MM.1S (cell line): ENCODE measurements around the gene P3H1.

Experiments used
- DNase-seq: peaks from one replicate; pipeline ENCODE4 v3.0.0-alpha.2; 2015
- H2AFZ ChIP-seq: fragments of 300-600 bp; sonication (generic); 2 replicates; pipeline ENCODE4 v1.6.0; 2016; ENCODE audit warnings: antibody characterized with exemption, low read length
- H3F3A ChIP-seq: fragments of 300-600 bp; sonication (generic); 2 replicates; pipeline ENCODE4 v1.6.1; 2016; ENCODE audit warnings: mild to moderate bottlenecking, antibody characterized with exemption, low read length, moderate library complexity, mixed read lengths; ENCODE audit not compliant: insufficient read depth
- H3K27ac ChIP-seq: fragments of 300-600 bp; sonication (generic); 2 replicates; pipeline ENCODE4 v1.5.1; 2016; ENCODE audit warnings: mild to moderate bottlenecking, low read length
- H3K27me3 ChIP-seq: fragments of 300-600 bp; sonication (generic); replicated peaks from 2 replicates; pipeline ENCODE4 v1.6.0; 2016; ENCODE audit warnings: low read length; ENCODE audit not compliant: insufficient read depth
- H3K36me3 ChIP-seq: fragments of 300-600 bp; sonication (generic); replicated peaks from 2 replicates; pipeline ENCODE4 v1.6.1; 2016; ENCODE audit warnings: mild to moderate bottlenecking, low read length, mixed read lengths; ENCODE audit not compliant: insufficient read depth
- H3K4me1 ChIP-seq: fragments of 300-600 bp; sonication (generic); 2 replicates; pipeline ENCODE4 v1.6.1; 2016; ENCODE audit warnings: low read length, mixed read lengths
- H3K4me2 ChIP-seq: fragments of 300-600 bp; sonication (generic); 2 replicates; pipeline ENCODE4 v1.6.0; 2016; ENCODE audit warnings: low read depth, low read length
- H3K4me3 ChIP-seq: fragments of 300-600 bp; sonication (generic); 2 replicates; pipeline ENCODE4 v1.5.1; 2016; ENCODE audit warnings: low read length, mixed read lengths
- H3K79me2 ChIP-seq: fragments of 300-600 bp; sonication (generic); 2 replicates; pipeline ENCODE4 v1.6.1; 2016; ENCODE audit warnings: mixed run types, low read length, mixed read lengths
- H3K9ac ChIP-seq: fragments of 300-600 bp; sonication (generic); 2 replicates; pipeline ENCODE4 v1.6.1; 2016; ENCODE audit warnings: low read length, mixed read lengths
- H3K9me2 ChIP-seq: fragments of 300-600 bp; sonication (generic); replicated peaks from 2 replicates; pipeline ENCODE4 v1.6.1; 2016; ENCODE audit warnings: mild to moderate bottlenecking, low read length, mixed read lengths; ENCODE audit not compliant: insufficient read depth
- H3K9me3 ChIP-seq: fragments of 300-600 bp; sonication (generic); replicated peaks from 2 replicates; pipeline ENCODE4 v1.6.1; 2016; ENCODE audit warnings: mild to moderate bottlenecking, low read length, mixed read lengths; ENCODE audit not compliant: insufficient read depth
- H4K20me1 ChIP-seq: fragments of 300-600 bp; sonication (generic); 2 replicates; pipeline ENCODE4 v1.6.1; 2016; ENCODE audit warnings: mild to moderate bottlenecking, low read length, moderate library complexity, mixed read lengths; ENCODE audit not compliant: insufficient read depth
- EZH2 ChIP-seq: fragments of 300-600 bp; sonication (generic); optimal IDR thresholded peaks from 2 replicates; pipeline ENCODE3; 2017; ENCODE audit warnings: low read depth, mild to moderate bottlenecking, antibody characterized with exemption, low read length, mixed read lengths
- EZH2phosphoT487 ChIP-seq: fragments of 300-600 bp; sonication (generic); IDR thresholded peaks from 2 replicates; pipeline ENCODE4 v1.6.1; 2018; ENCODE audit warnings: antibody characterized with exemption, low read length
- TF ChIP-seq, protein P1 (sequence below): fragments of 300-600 bp; sonication (generic); IDR thresholded peaks from 2 replicates; pipeline ENCODE4 v1.5.1; 2016; ENCODE audit warnings: antibody characterized with exemption, low read length, mixed read lengths

The P3H1 gene

DNA sequence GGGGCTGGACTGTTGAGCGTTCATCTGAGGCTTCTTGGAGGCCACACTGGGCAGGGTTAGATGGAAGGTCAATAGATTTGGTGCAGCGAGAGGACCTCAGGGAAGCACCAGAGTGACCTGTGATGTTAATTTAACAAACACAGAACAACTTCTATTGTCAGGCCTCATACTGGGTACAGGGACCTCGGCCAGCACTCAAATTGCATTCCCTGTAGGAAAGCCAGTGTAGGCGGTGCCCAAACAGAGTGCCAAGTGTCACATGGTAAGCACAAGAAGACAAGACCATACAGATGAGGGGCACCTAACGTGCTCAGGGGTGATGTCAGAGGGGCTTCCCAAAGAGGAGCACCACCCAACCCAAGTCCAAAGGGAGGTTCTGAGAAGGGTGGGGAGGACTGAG, 19.3 kb upstream of the P3H1 start:
- TF ChIP-seq EZH2: no peak
- TF ChIP-seq, protein P1, sequence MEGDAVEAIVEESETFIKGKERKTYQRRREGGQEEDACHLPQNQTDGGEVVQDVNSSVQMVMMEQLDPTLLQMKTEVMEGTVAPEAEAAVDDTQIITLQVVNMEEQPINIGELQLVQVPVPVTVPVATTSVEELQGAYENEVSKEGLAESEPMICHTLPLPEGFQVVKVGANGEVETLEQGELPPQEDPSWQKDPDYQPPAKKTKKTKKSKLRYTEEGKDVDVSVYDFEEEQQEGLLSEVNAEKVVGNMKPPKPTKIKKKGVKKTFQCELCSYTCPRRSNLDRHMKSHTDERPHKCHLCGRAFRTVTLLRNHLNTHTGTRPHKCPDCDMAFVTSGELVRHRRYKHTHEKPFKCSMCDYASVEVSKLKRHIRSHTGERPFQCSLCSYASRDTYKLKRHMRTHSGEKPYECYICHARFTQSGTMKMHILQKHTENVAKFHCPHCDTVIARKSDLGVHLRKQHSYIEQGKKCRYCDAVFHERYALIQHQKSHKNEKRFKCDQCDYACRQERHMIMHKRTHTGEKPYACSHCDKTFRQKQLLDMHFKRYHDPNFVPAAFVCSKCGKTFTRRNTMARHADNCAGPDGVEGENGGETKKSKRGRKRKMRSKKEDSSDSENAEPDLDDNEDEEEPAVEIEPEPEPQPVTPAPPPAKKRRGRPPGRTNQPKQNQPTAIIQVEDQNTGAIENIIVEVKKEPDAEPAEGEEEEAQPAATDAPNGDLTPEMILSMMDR: no peak
- TF ChIP-seq EZH2phosphoT487: no peak
- no peaks in the 10 kb centered on the region for H4K20me1 ChIP-seq
- no peaks in the 10 kb centered on the region for H3K4me1 ChIP-seq
- no peak overlapping the region for H2AFZ ChIP-seq
- no peaks in the 10 kb centered on the region for H3F3A ChIP-seq
- H3K36me3 ChIP-seq: no peaks in the 10 kb centered on the region; the same call in 1 of the 2 replicates
- H3K9me2 ChIP-seq: no peaks in the 10 kb centered on the region
- no peaks in the 10 kb centered on the region for H3K79me2 ChIP-seq
- no peak overlapping the region for H3K9ac ChIP-seq
- H3K4me2 ChIP-seq: no peak overlapping the region
- H3K27me3 ChIP-seq: no peaks in the 10 kb centered on the region
- H3K27ac ChIP-seq: no peak overlapping the region
- no peak overlapping the region for H3K4me3 ChIP-seq
- H3K9me3 ChIP-seq: no peaks in the 10 kb centered on the region
- DNase-seq: no peak

DNA sequence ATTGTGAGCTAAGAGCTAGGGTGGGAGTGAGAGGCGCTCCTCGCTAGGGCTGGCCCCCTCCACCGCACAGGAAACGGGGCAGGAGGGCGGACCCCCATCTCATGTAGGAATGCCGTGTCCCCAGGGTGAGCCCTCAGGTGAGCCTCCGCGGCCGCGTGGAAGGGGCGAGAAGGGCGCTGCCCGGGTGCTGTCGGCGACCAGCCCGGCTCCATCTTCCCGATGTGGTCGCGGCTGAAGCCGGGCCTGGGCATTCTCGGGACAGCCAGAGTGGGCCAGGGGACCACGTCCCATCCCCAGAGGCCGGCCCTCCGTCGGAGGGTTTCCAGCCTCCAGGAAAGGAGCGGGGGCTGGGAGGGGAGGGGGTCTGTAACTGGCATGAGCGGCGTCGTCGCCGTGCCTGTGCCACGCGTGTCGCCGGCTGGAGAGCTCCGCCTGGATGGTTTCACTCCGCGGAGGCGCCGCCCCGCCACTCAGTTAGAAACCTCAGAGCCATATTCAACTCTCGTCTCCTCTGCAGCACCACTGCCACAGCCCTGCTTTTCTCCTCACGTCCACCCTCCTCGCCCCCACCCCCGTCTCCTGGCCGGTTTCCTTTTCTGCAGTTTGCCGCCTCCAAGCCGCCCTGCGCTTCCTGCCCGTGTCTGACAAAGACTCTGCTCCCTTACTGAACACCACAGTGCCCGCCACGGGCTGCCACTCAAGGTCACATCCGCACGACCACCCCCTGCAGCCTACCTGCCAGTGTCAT, 18.3 kb upstream of the P3H1 start, which contains the start of gene TMEM269:
Gene TMEM269 (plus strand): TSS at position 46 of the 748 bp plus-strand sequence. CDS start 4,903 bp downstream, outside the sequence.
- Histone ChIP-seq H3F3A (no peaks in the 10 kb centered on the region), H2AFZ (no peak within 1 kb of the TSS), H3K4me2 (no peak within 1 kb of the TSS), H4K20me1 (no peaks in the 10 kb centered on the region), H3K4me1 (no peaks in the 10 kb centered on the region), H3K4me3 (no peak within 1 kb of the TSS), H3K27ac (no peak within 1 kb of the TSS), H3K9ac (no peak within 1 kb of the TSS), H3K27me3 (no peaks in the 10 kb centered on the region), H3K9me2 (no peaks in the 10 kb centered on the region), H3K9me3 (no peaks in the 10 kb centered on the region), H3K79me2 (no peaks in the 10 kb centered on the region), H3K36me3 (no peaks in the 10 kb centered on the region; the same call in 1 of the 2 replicates)
- no peak for DNase-seq
- no peak for TF ChIP-seq EZH2
- TF ChIP-seq EZH2phosphoT487: no peak
- TF ChIP-seq, protein P1: no peak

DNA sequence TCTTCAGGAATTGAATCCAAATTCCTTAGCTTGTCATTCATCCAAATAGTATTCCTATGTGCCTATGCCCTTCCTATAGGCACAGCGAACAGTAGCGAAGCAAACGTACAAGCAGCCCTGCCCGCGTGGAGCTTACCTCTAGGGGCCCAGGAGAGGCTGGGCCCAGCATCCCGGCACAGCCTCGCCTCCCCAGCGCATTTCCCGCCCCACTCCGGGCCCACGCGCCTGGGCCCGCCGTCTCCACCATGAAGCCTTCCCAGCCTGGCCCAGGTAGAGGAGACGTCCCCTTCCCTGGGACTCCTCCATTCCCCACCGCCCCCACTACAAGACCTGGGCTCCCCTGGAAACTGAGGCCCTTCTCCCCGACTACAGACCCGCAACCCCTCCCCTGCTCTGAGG, 17.7 kb upstream of the P3H1 start:
- no peaks in the 10 kb centered on the region for H4K20me1 ChIP-seq
- H3K36me3 ChIP-seq: no peaks in the 10 kb centered on the region; the same call in 1 of the 2 replicates
- no peaks in the 10 kb centered on the region for H3F3A ChIP-seq
- H3K27ac ChIP-seq: no peak overlapping the region
- DNase-seq: no peak
- no peak overlapping the region for H2AFZ ChIP-seq
- peaks cover 2% of the 10 kb centered on the region for H3K4me1 ChIP-seq
- no peaks in the 10 kb centered on the region for H3K79me2 ChIP-seq
- H3K27me3 ChIP-seq: no peaks in the 10 kb centered on the region
- no peak overlapping the region for H3K9ac ChIP-seq
- H3K4me3 ChIP-seq: no peak overlapping the region
- TF ChIP-seq, protein P1: no peak
- TF ChIP-seq EZH2 (no peak), EZH2phosphoT487 (no peak)
- H3K9me3 ChIP-seq: no peaks in the 10 kb centered on the region
- no peaks in the 10 kb centered on the region for H3K9me2 ChIP-seq
- no peak overlapping the region for H3K4me2 ChIP-seq
